HEK293 (cell line): Measurements from ENCODE around the gene TACC2.

Experiments used
- CTCF ChIA-PET: fragments of 350-600 bp; formaldehyde crosslinking; extraction: SDS; loops from one replicate; lab custom pipeline; 2021; ENCODE audit warnings: antibody characterized with exemption; lab: Yijun Ruan, JAX
- POLR2A ChIA-PET: fragments of 300-600 bp; formaldehyde crosslinking; extraction: SDS; loops from one replicate; lab custom pipeline; 2020; ENCODE audit warnings: antibody characterized with exemption, inconsistent platforms; lab: Yijun Ruan, JAX
- H3K27ac ChIP-seq: fragments of 200-500 bp; sonication (Bioruptor generic); 2 replicates; pipeline ENCODE4 v1.5.1; 2014; ENCODE audit warnings: low read depth, low read length, control low read depth, inconsistent platforms; ENCODE audit errors: extremely low read depth
- H3K36me3 ChIP-seq, 2 experiments: fragments of 200-500 bp in 1 of 2; sonication (Bioruptor generic) in 1 of 2; 1 replicate in 1 of 2; 2 replicates in 1 of 2; pipeline ENCODE4 v1.5.1; 2014 to 2017; ENCODE audit warnings: inconsistent platforms in 2 of 2, low read length in 2 of 2; ENCODE audit not compliant: control insufficient read depth in 2 of 2, insufficient read depth in 1 of 2
- H3K4me1 ChIP-seq: fragments of 200-500 bp; sonication (Bioruptor generic); 2 replicates; pipeline ENCODE4 v1.5.1; 2014; ENCODE audit warnings: mild to moderate bottlenecking, low read length, inconsistent platforms; ENCODE audit not compliant: control insufficient read depth, insufficient read depth
- H3K4me3 ChIP-seq: 2 replicates; pipeline ENCODE4 v1.5.1; 2011; ENCODE audit warnings: low read depth, mild to moderate bottlenecking, control low read depth, low read length, moderate library complexity
- H3K9me3 ChIP-seq: fragments of 200-500 bp; sonication (Bioruptor generic); 2 replicates; pipeline ENCODE4 v1.5.1; 2014; ENCODE audit warnings: low read depth, low read length, inconsistent platforms; ENCODE audit not compliant: control insufficient read depth, insufficient read depth
- BCL11B ChIP-seq: fragments of 450-650 bp; formaldehyde crosslinking; IDR thresholded peaks from 2 replicates; pipeline ENCODE4 v1.5.1; 2016; ENCODE audit warnings: low read depth, missing biosample characterization, missing genetic modification characterization
- GLI4 ChIP-seq: fragments of 450-650 bp; formaldehyde crosslinking; IDR thresholded peaks from 2 replicates; pipeline ENCODE4 v1.5.1; 2016; ENCODE audit warnings: missing biosample characterization, missing genetic modification characterization
- TCF7L2 ChIP-seq: IDR thresholded peaks from 2 replicates; pipeline ENCODE4 v1.6.1; 2011; ENCODE audit warnings: low read depth, mild to moderate bottlenecking, inconsistent platforms, low read length, moderate library complexity, borderline replicate concordance
- ZBTB11 ChIP-seq: fragments of 450-650 bp; formaldehyde crosslinking; conservative IDR thresholded peaks from 2 replicates; pipeline ENCODE4 v1.5.1; 2016; ENCODE audit warnings: low read depth, missing biosample characterization, missing genetic modification characterization
- ZBTB26 ChIP-seq: fragments of 450-650 bp; formaldehyde crosslinking; optimal IDR thresholded peaks from 2 replicates; pipeline ENCODE3; 2016; ENCODE audit warnings: missing biosample characterization, mild to moderate bottlenecking, missing genetic modification characterization
- ZEB2 ChIP-seq: fragments of 450-650 bp; formaldehyde crosslinking; IDR thresholded peaks from 2 replicates; pipeline ENCODE4 v1.5.1; 2016; ENCODE audit warnings: missing biosample characterization, missing genetic modification characterization
- ZFP41 ChIP-seq: fragments of 450-650 bp; formaldehyde crosslinking; IDR thresholded peaks from 2 replicates; pipeline ENCODE4 v1.5.1; 2016; ENCODE audit warnings: missing biosample characterization, missing genetic modification characterization, borderline replicate concordance
- ZIC2 ChIP-seq: fragments of 450-650 bp; formaldehyde crosslinking; IDR thresholded peaks from 2 replicates; pipeline ENCODE4 v1.5.1; 2016; ENCODE audit warnings: missing biosample characterization, missing genetic modification characterization
- ZNF202 ChIP-seq: fragments of 450-650 bp; formaldehyde crosslinking; IDR thresholded peaks from 2 replicates; pipeline ENCODE4 v1.5.1; 2016; ENCODE audit warnings: missing biosample characterization, missing genetic modification characterization, borderline replicate concordance
- ZNF211 ChIP-seq: fragments of 450-650 bp; formaldehyde crosslinking; IDR thresholded peaks from 2 replicates; pipeline ENCODE4 v1.5.1; 2016; ENCODE audit warnings: low read depth, missing biosample characterization, missing genetic modification characterization
- ZNF223 ChIP-seq: fragments of 450-650 bp; formaldehyde crosslinking; IDR thresholded peaks from 2 replicates; pipeline ENCODE4 v1.5.1; 2016; ENCODE audit warnings: missing biosample characterization, missing genetic modification characterization
- ZNF292 ChIP-seq: fragments of 450-650 bp; formaldehyde crosslinking; IDR thresholded peaks from 2 replicates; pipeline ENCODE4 v1.5.1; 2016; ENCODE audit warnings: low read depth, missing biosample characterization, missing genetic modification characterization, borderline replicate concordance
- ZNF302 ChIP-seq: fragments of 450-650 bp; formaldehyde crosslinking; IDR thresholded peaks from 2 replicates; pipeline ENCODE4 v1.5.1; 2016; ENCODE audit warnings: missing biosample characterization, missing genetic modification characterization, low read depth
- ZNF335 ChIP-seq: fragments of 450-650 bp; formaldehyde crosslinking; conservative IDR thresholded peaks from 2 replicates; pipeline ENCODE4 v1.5.1; 2016; ENCODE audit warnings: missing biosample characterization, missing genetic modification characterization
- ZNF529 ChIP-seq: fragments of 450-650 bp; formaldehyde crosslinking; IDR thresholded peaks from 2 replicates; pipeline ENCODE4 v1.5.1; 2017; ENCODE audit warnings: missing genetic modification characterization, missing biosample characterization; ENCODE audit not compliant: insufficient replicate concordance
- ZNF639 ChIP-seq: fragments of 450-650 bp; formaldehyde crosslinking; IDR thresholded peaks from 2 replicates; pipeline ENCODE4 v1.5.1; 2016; ENCODE audit warnings: missing biosample characterization, missing genetic modification characterization
- ZNF660 ChIP-seq: fragments of 450-650 bp; IDR thresholded peaks from 2 replicates; pipeline ENCODE4 v1.5.1; 2018; ENCODE audit warnings: missing biosample characterization, mild to moderate bottlenecking, missing genetic modification characterization
- ZNF707 ChIP-seq: fragments of 450-650 bp; formaldehyde crosslinking; IDR thresholded peaks from 2 replicates; pipeline ENCODE4 v1.5.1; 2016; ENCODE audit warnings: missing biosample characterization, missing genetic modification characterization
- ZNF830 ChIP-seq: fragments of 450-650 bp; IDR thresholded peaks from 2 replicates; pipeline ENCODE4 v1.5.0; 2018; ENCODE audit warnings: missing biosample characterization, missing genetic modification characterization, low read depth, mild to moderate bottlenecking, moderate library complexity

The TACC2 gene

GRCh38 chr10:122285506-122286444 is 296.8 kb downstream of the TACC2 start:
- ChIA-PET CTCF (interaction anchor here (0.9 to 4.2 kb wide), 4 partner anchors 13 to 153 kb away, joined by 4 to 26 read pairs (median 8); no protein-coding TSS in a partner anchor), POLR2A (no interaction called here)
- no peak overlapping the region for H3K27ac ChIP-seq
- no peaks in the 10 kb centered on the region for H3K9me3 ChIP-seq
- H3K4me3 ChIP-seq = no peak overlapping the region
- TF ChIP-seq ZNF639 (tag by site-specific recombination) (no peak), ZIC2 (tag by site-specific recombination) (no peak), ZBTB26 (no peak), ZNF202 (tag by site-specific recombination) (no peak), ZNF830 (tag by site-specific recombination) (no peak), ZFP41 (no peak), ZBTB11 (tag by site-specific recombination) (no peak), ZNF211 (tag by site-specific recombination) (no peak), ZNF660 (tag by site-specific recombination) (no peak), TCF7L2 (no peak), ZEB2 (no peak), ZNF335 (tag by site-specific recombination) (no peak), ZNF707 (tag by site-specific recombination) (no peak), ZNF292 (tag by site-specific recombination) (no peak), ZNF302 (tag by site-specific recombination) (no peak), ZNF529 (tag by site-specific recombination) (no peak), BCL11B (tag by site-specific recombination) (no peak), ZNF223 (tag by site-specific recombination) (no peak), GLI4 (tag by site-specific recombination) (no peak)
- H3K36me3 ChIP-seq = no peaks in the 10 kb centered on the region
- H3K4me1 ChIP-seq = no peaks in the 10 kb centered on the region
